Body of pancreas (tissue), 4 donors: Measurements from ENCODE around the gene ACP2. TPM values are rescaled to one million over a fixed set of nuclear protein-coding genes. Genes with fewer than 3 reads are reported as not detected.

ENCODE experiments used
- ATAC-seq: fragments of 150-250 bp; one replicate; pipeline ENCODE4 v1.9.1; 2016
- DNase-seq, 4 donors: peaks; one replicate each; pipeline ENCODE4 v3.0.0-alpha.2; 2019
- H3K27ac ChIP-seq, 4 donors: fragments of 200-600 bp; sonication (generic); 1 replicate in 3 of 4; 2 replicates in 1 of 4; pipeline versions ENCODE4 v1.5.1 to v1.6.1; 2016 to 2019; ENCODE audit warnings: mild to moderate bottlenecking in 1 of 4, mixed read lengths in 1 of 4, moderate library complexity in 1 of 4
- H3K27me3 ChIP-seq, 2 donors: fragments of 200-600 bp; sonication (generic); one replicate each; pipeline ENCODE4 v1.6.0; 2016; ENCODE audit warnings: mild to moderate bottlenecking in 1 of 2
- H3K36me3 ChIP-seq, 2 donors: fragments of 200-600 bp; sonication (generic); replicated peaks in 1 of 2; 2 replicates each; pipeline ENCODE4 v1.5.1; 2016; ENCODE audit warnings: low read depth in 2 of 2; ENCODE audit not compliant: insufficient read depth in 1 of 2
- H3K4me1 ChIP-seq: fragments of 200-600 bp; sonication (generic); one replicate; pipeline ENCODE4 v1.6.0; 2016
- H3K4me3 ChIP-seq, 2 donors: fragments of 200-600 bp; sonication (generic); 1 replicate in 1 of 2; 2 replicates in 1 of 2; pipeline ENCODE4 v1.5.1; 2016 to 2019
- H3K9me3 ChIP-seq, 3 donors: fragments of 200-600 bp; sonication (generic); 1 replicate in 2 of 3; 2 replicates in 1 of 3; pipeline ENCODE4 v1.5.1; 2016
- POLR2A ChIP-seq, 3 donors: fragments of 450-650 bp; IDR thresholded peaks; one replicate each; pipeline ENCODE4 v1.6.1; 2016; ENCODE audit warnings: antibody characterized with exemption in 3 of 3, mild to moderate bottlenecking in 2 of 3
- WGBS, 2 donors: methylation state at CpG; one replicate each; pipeline ENCODE4 v1.1.5; 2017; 5-methylcytosine and 5-hydroxymethylcytosine counted together
- intact Hi-C: fragments of 100-400 bp; cut with DNase I; formaldehyde crosslinking; loops from one replicate; pipeline ENCODE4 v1.15.1; 2023
- total RNA-seq, 2 donors: library from RNA; depleted of rRNA; stranded (reverse); fragments of >200 nt; gene quantifications; one replicate each; pipeline ENCODE4 v1.1.0, GENCODE V29; 2016
- TF ChIP-seq, protein P1 (sequence below), 7 experiments: fragments of 450-650 bp in 4 of 7; fragments of 200-600 bp in 3 of 7; sonication (generic) in 3 of 7; IDR thresholded peaks; one replicate each; pipeline ENCODE4 v1.5.1; 2016 to 2019; ENCODE audit warnings: antibody characterized with exemption in 7 of 7

ACP2 gene
- total RNA-seq, 2 donors from 2014 or later: 31.6 to 43.1 TPM

DNA sequence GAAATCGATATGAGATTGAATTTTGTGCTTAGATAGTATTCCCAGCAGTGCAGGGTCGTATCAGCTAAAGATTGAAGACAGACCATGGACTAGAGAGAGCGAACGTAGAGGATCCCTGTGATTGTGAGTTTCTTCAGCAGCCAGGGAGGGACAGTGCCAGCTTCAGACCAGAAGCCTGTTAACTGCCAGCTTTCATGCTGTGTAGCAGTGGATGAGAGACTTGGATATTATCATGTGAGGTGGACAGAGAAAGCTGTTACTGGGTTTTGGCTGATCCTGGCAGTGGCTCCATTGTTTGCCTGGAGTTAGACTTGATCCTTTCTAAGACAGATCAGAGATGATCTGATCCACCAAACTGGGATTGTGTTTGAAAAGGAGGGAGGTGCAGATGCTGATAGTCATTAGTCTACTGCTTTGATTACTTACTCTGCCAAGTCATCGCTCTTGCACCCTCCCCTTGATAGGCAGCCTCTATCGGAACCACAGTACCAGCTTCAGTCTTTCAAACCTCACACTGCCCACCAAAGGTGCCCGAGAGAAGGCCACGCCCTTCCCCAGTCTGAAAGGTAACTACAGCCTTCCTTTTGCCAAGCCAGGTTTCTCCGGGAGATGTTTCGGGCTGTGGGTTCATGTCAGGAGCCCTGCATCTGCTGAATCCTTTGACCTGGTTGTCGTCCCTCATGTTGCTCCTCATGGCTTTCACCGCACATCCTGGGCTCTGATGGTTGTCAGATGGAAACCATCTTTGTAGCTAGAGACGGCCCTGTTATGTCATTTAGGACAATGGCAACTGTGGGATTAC lies 37.6 kb upstream of the ACP2 start:
- DNase-seq: no peak
- no peak for ATAC-seq
- no peaks in the 10 kb centered on the region for H3K4me1 ChIP-seq
- no peak for TF ChIP-seq POLR2A (IDR thresholded peaks at IDR 0.05)
- TF ChIP-seq, protein P1, sequence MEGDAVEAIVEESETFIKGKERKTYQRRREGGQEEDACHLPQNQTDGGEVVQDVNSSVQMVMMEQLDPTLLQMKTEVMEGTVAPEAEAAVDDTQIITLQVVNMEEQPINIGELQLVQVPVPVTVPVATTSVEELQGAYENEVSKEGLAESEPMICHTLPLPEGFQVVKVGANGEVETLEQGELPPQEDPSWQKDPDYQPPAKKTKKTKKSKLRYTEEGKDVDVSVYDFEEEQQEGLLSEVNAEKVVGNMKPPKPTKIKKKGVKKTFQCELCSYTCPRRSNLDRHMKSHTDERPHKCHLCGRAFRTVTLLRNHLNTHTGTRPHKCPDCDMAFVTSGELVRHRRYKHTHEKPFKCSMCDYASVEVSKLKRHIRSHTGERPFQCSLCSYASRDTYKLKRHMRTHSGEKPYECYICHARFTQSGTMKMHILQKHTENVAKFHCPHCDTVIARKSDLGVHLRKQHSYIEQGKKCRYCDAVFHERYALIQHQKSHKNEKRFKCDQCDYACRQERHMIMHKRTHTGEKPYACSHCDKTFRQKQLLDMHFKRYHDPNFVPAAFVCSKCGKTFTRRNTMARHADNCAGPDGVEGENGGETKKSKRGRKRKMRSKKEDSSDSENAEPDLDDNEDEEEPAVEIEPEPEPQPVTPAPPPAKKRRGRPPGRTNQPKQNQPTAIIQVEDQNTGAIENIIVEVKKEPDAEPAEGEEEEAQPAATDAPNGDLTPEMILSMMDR (IDR thresholded peaks at IDR 0.05): no peak
- H3K9me3 ChIP-seq: no peaks in the 10 kb centered on the region
- no peak overlapping the region for H3K4me3 ChIP-seq
- H3K27me3 ChIP-seq: no peaks in the 10 kb centered on the region
- H3K27ac ChIP-seq: no peak overlapping the region
- 93% methylated on average over 13 of the region's 13 CpGs for WGBS, 2 donors
- peaks cover 36 to 71% of the 10 kb centered on the region in 2 donors for H3K36me3 ChIP-seq
- intact Hi-C loops: no loop called here

DNA sequence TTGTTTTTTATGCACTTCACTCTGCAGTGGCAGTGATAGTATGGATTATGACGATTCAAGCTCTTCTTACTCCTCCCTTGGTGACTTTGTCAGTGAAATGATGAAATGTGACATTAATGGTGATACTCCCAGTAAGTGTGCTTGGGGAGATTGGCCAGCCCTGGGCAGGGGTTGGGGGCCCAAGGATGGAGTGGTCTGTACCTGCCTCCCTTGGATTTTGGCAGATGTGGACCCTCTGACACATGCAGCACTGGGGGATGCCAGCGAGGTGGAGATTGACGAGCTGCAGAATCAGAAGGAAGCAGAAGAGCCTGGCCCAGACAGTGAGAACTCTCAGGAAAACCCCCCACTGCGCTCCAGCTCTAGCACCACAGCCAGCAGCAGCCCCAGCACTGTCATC lies 35.5 kb upstream of the ACP2 start:
- ATAC-seq (no peak), DNase-seq (no peak)
- H3K4me1 ChIP-seq: no peaks in the 10 kb centered on the region
- no peak overlapping the region for H3K27ac ChIP-seq
- no peak overlapping the region for H3K4me3 ChIP-seq
- WGBS, 2 donors: 89 to 95% methylated on average over 4 of the region's 4 CpGs
- intact Hi-C loops: no loop called here
- TF ChIP-seq, protein P1 (IDR thresholded peaks at IDR 0.05): no peak
- no peak for TF ChIP-seq POLR2A (IDR thresholded peaks at IDR 0.05)
- H3K9me3 ChIP-seq: no peaks in the 10 kb centered on the region
- no peaks in the 10 kb centered on the region for H3K27me3 ChIP-seq
- H3K36me3 ChIP-seq: peaks cover 31 to 61% of the 10 kb centered on the region in 2 donors

DNA sequence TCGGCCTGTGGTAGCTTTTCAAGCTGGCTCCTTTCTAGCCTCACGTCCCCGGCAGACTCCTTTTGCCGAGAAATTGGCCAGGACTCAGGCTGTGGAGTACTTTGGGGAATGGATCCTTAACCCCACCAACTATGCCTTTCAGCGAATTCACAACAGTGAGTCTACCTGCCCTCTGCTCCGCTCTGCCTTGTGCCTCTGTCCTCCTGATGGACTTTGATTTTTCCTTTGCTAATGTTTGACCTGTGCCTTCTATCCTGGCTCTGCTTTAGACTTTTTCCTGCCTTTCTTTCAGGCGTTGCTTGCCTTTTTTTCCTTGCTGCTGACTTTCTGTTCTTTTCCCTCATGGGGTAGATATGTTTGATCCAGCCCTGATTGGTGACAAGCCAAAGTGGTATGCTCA lies 33.8 kb upstream of the ACP2 start:
- ATAC-seq: no peak
- WGBS, 2 donors: 90 to 93% methylated on average over 7 of the region's 7 CpGs
- TF ChIP-seq, protein P1 (IDR thresholded peaks at IDR 0.05): no peak
- Histone ChIP-seq H3K27ac (no peak overlapping the region), H3K9me3 (no peaks in the 10 kb centered on the region), H3K4me3 (no peak overlapping the region), H3K36me3 (peaks cover 36 to 63% of the 10 kb centered on the region in 2 donors), H3K4me1 (no peaks in the 10 kb centered on the region), H3K27me3 (no peaks in the 10 kb centered on the region)
- no peak for DNase-seq
- intact Hi-C loops: no loop called here

DNA sequence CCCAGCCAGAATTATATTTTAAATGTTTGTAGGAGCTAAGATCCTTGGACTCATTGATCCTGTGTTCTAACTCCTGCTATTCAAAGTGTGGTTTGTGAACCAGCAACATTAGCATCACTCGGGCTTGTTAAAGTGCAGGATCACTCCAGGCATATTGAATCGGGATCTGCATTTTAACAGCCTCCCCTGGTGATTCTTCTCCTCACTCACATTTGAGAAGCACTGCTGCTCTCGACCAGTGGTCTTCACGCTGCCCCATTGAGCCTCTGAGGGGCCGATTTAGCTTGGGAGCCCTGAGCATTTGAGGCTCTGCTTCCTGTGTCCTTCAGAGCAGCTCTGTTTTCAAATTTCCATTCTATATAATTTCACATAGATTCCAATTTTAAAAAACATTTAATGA lies 32.2 kb upstream of the ACP2 start:
- Histone ChIP-seq H3K27ac (no peak overlapping the region), H3K4me3 (no peak overlapping the region), H3K36me3 (peaks cover 27 to 65% of the 10 kb centered on the region in 2 donors), H3K4me1 (no peaks in the 10 kb centered on the region), H3K27me3 (no peaks in the 10 kb centered on the region), H3K9me3 (no peaks in the 10 kb centered on the region)
- ATAC-seq: no peak
- WGBS, 2 donors: 80 to 82% methylated on average over 5 of the region's 5 CpGs
- intact Hi-C loops: no loop called here
- no peak for DNase-seq
- TF ChIP-seq POLR2A (IDR thresholded peaks at IDR 0.05): no peak
- TF ChIP-seq, protein P1 (IDR thresholded peaks at IDR 0.05): no peak

DNA sequence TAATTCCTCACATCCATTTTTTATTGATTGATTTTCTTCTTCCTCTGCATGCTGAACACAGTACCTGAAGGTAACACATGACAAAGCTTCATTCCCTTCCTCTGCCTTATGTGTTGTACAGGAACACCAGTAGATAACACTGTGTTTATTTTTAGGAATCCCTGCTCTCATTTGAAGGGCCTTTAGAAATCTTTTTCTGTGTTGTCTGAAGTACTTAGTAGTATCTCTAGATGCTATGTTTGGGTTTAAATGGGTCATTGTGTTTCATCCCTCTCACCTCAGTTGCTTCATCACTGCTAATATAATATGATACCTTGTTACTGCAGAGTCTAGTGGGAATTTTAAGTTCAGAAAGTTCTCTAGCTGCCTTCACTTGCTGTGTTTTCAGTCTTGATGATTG lies 31.5 kb upstream of the ACP2 start:
- no peaks in the 10 kb centered on the region for H3K9me3 ChIP-seq
- ATAC-seq: no peak
- no peak overlapping the region for H3K27ac ChIP-seq
- TF ChIP-seq POLR2A (IDR thresholded peaks at IDR 0.05): no peak
- TF ChIP-seq, protein P1 (IDR thresholded peaks at IDR 0.05): no peak
- H3K4me3 ChIP-seq: no peak overlapping the region
- no peaks in the 10 kb centered on the region for H3K27me3 ChIP-seq
- intact Hi-C loops: no loop called here
- peaks cover 25 to 66% of the 10 kb centered on the region in 2 donors for H3K36me3 ChIP-seq
- no peak for DNase-seq
- no peaks in the 10 kb centered on the region for H3K4me1 ChIP-seq
